PC-3 (cell line): ENCODE measurements around the gene TTK.

Source experiments
- EZH2 ChIP-seq: fragments of 300-600 bp; sonication (generic); IDR thresholded peaks from one replicate; pipeline ENCODE4 v1.6.1; 2017; ENCODE audit warnings: antibody characterized with exemption, mild to moderate bottlenecking, low read length; ENCODE audit not compliant: unreplicated experiment
- EZH2phosphoT487 ChIP-seq: fragments of 300-600 bp; sonication (generic); IDR thresholded peaks from 2 replicates; pipeline ENCODE4 v1.6.1; 2018; ENCODE audit warnings: mild to moderate bottlenecking, antibody characterized with exemption, low read length, borderline replicate concordance
- TF ChIP-seq, protein P1 (sequence below): fragments of 300-600 bp; sonication (generic); conservative IDR thresholded peaks from 2 replicates; pipeline ENCODE4 v1.5.1; 2017; ENCODE audit warnings: antibody characterized with exemption, low read depth, mild to moderate bottlenecking, low read length

- TF ChIP-seq, protein P1, sequence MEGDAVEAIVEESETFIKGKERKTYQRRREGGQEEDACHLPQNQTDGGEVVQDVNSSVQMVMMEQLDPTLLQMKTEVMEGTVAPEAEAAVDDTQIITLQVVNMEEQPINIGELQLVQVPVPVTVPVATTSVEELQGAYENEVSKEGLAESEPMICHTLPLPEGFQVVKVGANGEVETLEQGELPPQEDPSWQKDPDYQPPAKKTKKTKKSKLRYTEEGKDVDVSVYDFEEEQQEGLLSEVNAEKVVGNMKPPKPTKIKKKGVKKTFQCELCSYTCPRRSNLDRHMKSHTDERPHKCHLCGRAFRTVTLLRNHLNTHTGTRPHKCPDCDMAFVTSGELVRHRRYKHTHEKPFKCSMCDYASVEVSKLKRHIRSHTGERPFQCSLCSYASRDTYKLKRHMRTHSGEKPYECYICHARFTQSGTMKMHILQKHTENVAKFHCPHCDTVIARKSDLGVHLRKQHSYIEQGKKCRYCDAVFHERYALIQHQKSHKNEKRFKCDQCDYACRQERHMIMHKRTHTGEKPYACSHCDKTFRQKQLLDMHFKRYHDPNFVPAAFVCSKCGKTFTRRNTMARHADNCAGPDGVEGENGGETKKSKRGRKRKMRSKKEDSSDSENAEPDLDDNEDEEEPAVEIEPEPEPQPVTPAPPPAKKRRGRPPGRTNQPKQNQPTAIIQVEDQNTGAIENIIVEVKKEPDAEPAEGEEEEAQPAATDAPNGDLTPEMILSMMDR: no peak
- TF ChIP-seq EZH2 (no peak), EZH2phosphoT487 (no peak)
These were observed 24.1 kb downstream of the TTK start for GRCh38 chr6:80028589-80028988.
